Measurements from ENCODE around the gene VSIG10. TPM values are rescaled to one million over a fixed set of nuclear protein-coding genes. Genes with fewer than 3 reads are reported as not detected.

Gene VSIG10
- total RNA-seq, 1 experiment from 2014 or later: 97.4 TPM

DNA sequence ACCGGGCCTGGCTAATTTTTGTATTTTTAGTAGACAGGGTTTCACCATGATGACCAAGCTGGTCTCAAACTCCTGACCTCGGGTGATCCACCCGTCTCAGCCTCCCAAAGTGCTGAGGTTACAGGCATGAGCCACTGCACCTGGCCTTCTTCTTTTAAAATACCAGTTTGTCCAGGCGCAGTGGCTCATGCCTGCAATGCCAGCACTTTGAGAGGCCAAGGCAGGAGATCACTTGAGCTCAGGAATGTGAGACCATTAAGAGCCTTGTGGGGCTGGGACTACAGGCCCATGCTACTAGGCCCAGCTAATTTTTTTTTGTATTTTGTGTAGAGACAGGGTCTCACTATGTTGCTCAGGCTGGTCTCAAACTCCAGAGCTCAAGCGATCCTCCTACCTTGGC lies 24.1 kb upstream of the VSIG10 start:
- no peak overlapping the region for H2BK120ac ChIP-seq (ENCODE audit: low read depth, low read length, poor library complexity, severe bottlenecking)
- no peak overlapping the region for H3K9ac ChIP-seq (ENCODE audit: extremely low read depth, insufficient read length, low read length)
- no peak overlapping the region for H2BK20ac ChIP-seq (ENCODE audit: low read depth, low read length, poor library complexity, severe bottlenecking)
- H4K8ac ChIP-seq (replicated peaks; ENCODE audit: insufficient read length, low read depth, low read length): no peak overlapping the region
- no peaks in the 10 kb centered on the region for H3K23me2 ChIP-seq (ENCODE audit: insufficient read length, low read depth, low read length, poor library complexity, severe bottlenecking)
- no peaks in the 10 kb centered on the region for H3K27me3 Mint-ChIP-seq (ENCODE audit: low read depth)
- H2BK5ac ChIP-seq (ENCODE audit: insufficient read length, low read length): no peak overlapping the region
- H3K79me1 ChIP-seq (ENCODE audit: insufficient read depth, low read depth, low read length, poor library complexity, severe bottlenecking): no peaks in the 10 kb centered on the region
- no peaks in the 10 kb centered on the region for H3K9me3 ChIP-seq (ENCODE audit: control insufficient read depth, low read depth, low read length)
- no peak overlapping the region for H3K56ac ChIP-seq (ENCODE audit: insufficient read length, low read depth, low read length)
- TF ChIP-seq CTCF (conservative IDR thresholded peaks at IDR 0.05): no peak
- H3K14ac ChIP-seq (ENCODE audit: insufficient read depth, low read length): no peak overlapping the region
- no peaks in the 10 kb centered on the region for H3K79me2 ChIP-seq (ENCODE audit: insufficient read depth, low read length)
- H3K36me3 Mint-ChIP-seq (ENCODE audit: insufficient read depth in 1 of 3, low read depth in 3 of 3): peaks cover 4 to 6% (median 5%) of the 10 kb centered on the region in 3 experiments; a peak in 4 of 7 replicates
- DNase-seq: no peak
- H3K27ac ChIP-seq (ENCODE audit: insufficient read length, low read depth, low read length): no peak overlapping the region
- H3K4ac ChIP-seq (ENCODE audit: low read depth, low read length): no peak overlapping the region
- H4K20me1 ChIP-seq (ENCODE audit: control insufficient read depth, insufficient read depth, insufficient read length): no peaks in the 10 kb centered on the region
- no peak overlapping the region for H4K91ac ChIP-seq (ENCODE audit: insufficient read length, low read depth, low read length)
- H2AK5ac ChIP-seq (ENCODE audit: insufficient read length, low read length): no peak overlapping the region
- H3K4me1 Mint-ChIP-seq: no peaks in the 10 kb centered on the region
- H3K4me3 Mint-ChIP-seq: no peak overlapping the region
- H3K23ac ChIP-seq (ENCODE audit: insufficient read length, low read depth, low read length): no peak overlapping the region
- H3K18ac ChIP-seq (ENCODE audit: insufficient read length, low read depth, low read length): no peak overlapping the region
- no peak overlapping the region for H4K5ac ChIP-seq (ENCODE audit: insufficient read length, low read depth, low read length)
- no peaks in the 10 kb centered on the region for H3K27me3 ChIP-seq (ENCODE audit: insufficient read depth, low read length)
- H2AFZ ChIP-seq (ENCODE audit: low read length): no peak overlapping the region
- H3K4me2 ChIP-seq (ENCODE audit: insufficient read depth, insufficient read length, low read length): no peak overlapping the region
- no CpG with 5 or more reads among the region's 5 CpGs for WGBS (ENCODE audit: extremely low coverage, insufficient read length, low lambda C conversion rate)
- H3T11ph ChIP-seq (ENCODE audit: low read length): no peak overlapping the region
- no peak overlapping the region for H3K27ac Mint-ChIP-seq
- H2BK15ac ChIP-seq (ENCODE audit: low read depth, low read length): no peak overlapping the region
- H3K4me1 ChIP-seq (ENCODE audit: insufficient read depth, low read length): no peaks in the 10 kb centered on the region
- no peak overlapping the region for H2BK12ac ChIP-seq (ENCODE audit: insufficient read length, low read depth, low read length)
- H3K9me3 Mint-ChIP-seq: peaks cover 0 to 5% of the 10 kb centered on the region in 2 experiments; a peak in 1 of 5 replicates

All from H9 (cell line).